GM12874 (cell line): ENCODE measurements around the gene MAP2K2.

Source experiments
- CTCF ChIP-seq: IDR thresholded peaks from 2 replicates; pipeline ENCODE4 v1.5.1; 2011; ENCODE audit warnings: low read depth, mild to moderate bottlenecking, control low read depth, low read length, moderate library complexity; ENCODE audit not compliant: insufficient read depth

The MAP2K2 gene

GRCh38 chr19:4052114-4052992 lies 71.6 kb downstream of the MAP2K2 start:
- TF ChIP-seq CTCF = no peak

- no peak for TF ChIP-seq CTCF
Measured at GRCh38 chr19:4051175-4052101, 72.5 kb downstream of the MAP2K2 start.

GRCh38 chr19:4049432-4049831 lies 74.5 kb downstream of the MAP2K2 start:
- TF ChIP-seq CTCF = no peak

- no peak for TF ChIP-seq CTCF
Measured at GRCh38 chr19:4046946-4047683, 76.8 kb downstream of the MAP2K2 start.

GRCh38 chr19:4046362-4046691 lies 77.6 kb downstream of the MAP2K2 start:
- no peak for TF ChIP-seq CTCF

GRCh38 chr19:4045597-4046361 lies 78.1 kb downstream of the MAP2K2 start:
- no peak for TF ChIP-seq CTCF
